ENCODE results near the gene VPS35L.
"Not testable (repeated sequence)": the region's sequence is repeated elsewhere in the genome, so short reads cannot be mapped to it uniquely, and the experiment has no call there.

Gene VPS35L

GRCh38 chr16:19542138-19542821 is 13.2 kb upstream of the VPS35L start:
- DNase-seq = no peak

- not testable (repeated sequence) for DNase-seq
These were observed 12.1 kb upstream of the VPS35L start for GRCh38 chr16:19543278-19543996.

DNA sequence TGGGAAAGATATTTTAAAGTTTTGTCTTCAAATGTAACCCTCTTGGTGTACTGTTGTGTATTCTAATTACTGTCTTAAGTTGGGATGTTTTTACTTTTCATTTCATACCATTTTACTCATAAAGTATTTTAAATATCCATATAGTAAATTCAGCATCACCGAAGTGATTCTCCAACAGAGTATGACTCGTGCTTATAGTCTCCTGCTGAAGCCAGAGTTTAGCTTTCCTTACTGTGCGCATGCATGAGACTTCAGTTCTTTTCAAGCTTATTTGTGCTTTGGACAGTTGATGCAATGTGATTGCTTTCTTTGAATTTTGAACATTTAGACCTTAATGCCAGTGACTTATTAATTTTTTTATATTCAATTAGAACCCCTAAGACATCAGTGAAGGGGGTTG is 7.4 kb upstream of the VPS35L start:
- no peak for DNase-seq

GRCh38 chr16:19549673-19550072 is 5.8 kb upstream of the VPS35L start:
- no peak for DNase-seq

GRCh38 chr16:19555938-19556771 is 652 bp downstream of the VPS35L start:
- DNase-seq = peak; percentile 64

- peak; percentile 14 for DNase-seq
These were observed 3.9 kb downstream of the VPS35L start for GRCh38 chr16:19559242-19559910.

- no peak for DNase-seq
These were observed 4.6 kb downstream of the VPS35L start for GRCh38 chr16:19560078-19560477.

GRCh38 chr16:19563377-19563776 is 7.9 kb downstream of the VPS35L start:
- no peak for DNase-seq

GRCh38 chr16:19566362-19566761 is 10.9 kb downstream of the VPS35L start:
- no peak for DNase-seq

DNA sequence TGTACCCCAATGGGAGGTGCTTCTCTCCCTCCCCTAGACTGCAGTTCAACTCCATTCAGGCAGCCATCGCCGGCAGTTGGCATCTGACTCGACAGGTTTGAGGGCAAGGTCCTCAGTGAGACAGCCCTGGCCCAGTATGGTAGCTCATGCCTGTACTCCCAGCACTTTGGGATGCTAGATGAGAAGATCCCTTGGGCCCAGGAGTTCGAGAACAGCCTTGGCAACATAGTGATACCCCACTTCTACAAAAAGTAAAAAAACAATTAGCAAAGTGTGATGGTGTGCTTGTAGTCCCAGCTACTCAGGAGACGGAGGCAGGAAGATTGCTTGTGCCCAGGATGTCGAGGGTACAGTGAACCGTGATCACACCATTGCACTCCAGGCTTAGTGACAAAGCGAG is 12.1 kb downstream of the VPS35L start:
- no peak for DNase-seq

DNA sequence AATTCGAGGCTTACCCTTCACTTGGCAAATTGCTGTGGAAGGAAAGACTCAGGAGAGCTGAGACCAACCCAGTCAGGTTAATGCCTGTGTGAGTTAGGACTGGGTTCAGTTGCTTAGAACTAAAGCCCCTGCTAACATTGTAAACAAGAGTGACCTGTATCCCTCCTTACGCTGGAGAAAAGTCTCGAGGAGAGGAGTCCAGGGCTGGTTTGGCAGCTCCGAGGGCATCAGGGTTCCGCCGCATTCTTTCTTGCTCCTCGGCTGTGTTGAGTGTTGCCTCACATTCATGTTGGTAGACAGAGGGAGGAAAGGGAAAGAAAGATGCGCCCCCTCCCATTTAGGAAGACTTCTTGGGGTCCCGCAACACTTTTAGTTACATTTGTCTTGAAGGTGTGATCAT is 18.5 kb downstream of the VPS35L start:
- no peak for DNase-seq

- no peak for DNase-seq
These were observed 19.1 kb downstream of the VPS35L start for GRCh38 chr16:19574615-19575014.

DNA sequence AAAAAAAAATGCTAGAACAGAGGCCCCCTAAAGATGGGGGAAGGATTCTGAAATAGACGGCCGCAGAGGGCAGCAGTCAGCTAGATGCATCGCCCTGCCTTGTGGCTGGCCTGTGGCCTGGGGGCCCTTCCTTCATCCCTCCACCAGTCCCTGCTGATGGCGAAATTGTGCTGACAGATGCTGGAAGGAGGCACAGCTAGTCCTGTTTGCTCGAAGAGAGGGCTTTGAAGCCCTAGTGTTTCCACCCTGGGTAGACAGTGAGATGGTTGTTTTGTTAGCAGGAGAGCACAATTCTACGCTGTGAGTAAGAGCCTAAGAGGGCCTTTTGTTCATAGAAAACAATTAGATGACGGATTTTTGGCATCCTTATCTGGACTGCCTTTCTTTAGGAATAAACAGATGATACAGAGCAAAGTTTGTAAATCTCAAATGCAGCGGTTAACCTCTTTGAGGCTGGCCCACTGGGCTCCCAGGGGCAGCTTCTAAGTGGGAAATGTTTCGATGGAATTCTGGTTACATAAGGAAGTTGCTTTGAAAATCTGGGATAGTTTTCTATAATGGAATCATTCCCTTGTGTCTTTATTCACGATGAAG is 23.0 kb downstream of the VPS35L start:
- DNase-seq = no peak

GRCh38 chr16:19582050-19582831 is 26.7 kb downstream of the VPS35L start:
- no peak for DNase-seq

- no peak for DNase-seq
These were observed 28.3 kb downstream of the VPS35L start for GRCh38 chr16:19583665-19584300.

GRCh38 chr16:19588661-19589060 is 33.2 kb downstream of the VPS35L start:
- no peak for DNase-seq

- DNase-seq = no peak
These were observed 33.6 kb downstream of the VPS35L start for GRCh38 chr16:19589106-19589505.

DNA sequence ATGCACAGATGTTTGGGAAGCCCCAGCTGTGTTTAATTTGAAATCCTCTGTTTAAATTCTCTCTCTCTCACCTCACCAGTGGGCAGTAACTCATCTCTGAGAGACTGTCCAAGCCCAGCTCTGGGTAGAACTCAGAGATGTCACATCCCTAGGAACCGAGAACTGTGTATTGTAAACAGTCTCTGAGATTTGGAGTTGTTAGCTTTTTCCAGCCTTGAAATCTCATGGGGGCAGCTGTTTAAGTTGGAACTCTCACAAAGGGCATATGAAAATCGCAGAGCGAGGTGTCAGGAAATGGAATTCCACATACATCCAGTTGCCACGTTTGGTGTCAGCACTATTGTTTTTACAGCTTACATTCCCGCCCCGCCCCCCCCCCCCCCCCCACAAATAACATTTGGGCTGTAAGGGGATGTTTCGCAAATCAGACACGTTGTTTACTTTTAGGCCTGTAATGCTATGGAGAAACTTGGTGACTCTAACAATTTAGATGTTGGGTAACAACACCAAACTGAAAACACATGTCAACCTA is 34.3 kb downstream of the VPS35L start:
- no peak for DNase-seq

- DNase-seq = no peak
These were observed 39.7 kb downstream of the VPS35L start for GRCh38 chr16:19595043-19595767.

- no peak for DNase-seq
These were observed 43.5 kb downstream of the VPS35L start for GRCh38 chr16:19598805-19599510.

Measured in GDM1 (cell line).